ENCODE measurements around the gene CHMP1A. TPM values are rescaled to one million over a fixed set of nuclear protein-coding genes. Genes with fewer than 3 reads are reported as not detected.

Gene CHMP1A
- total RNA-seq (10 to 100 TPM; 69.0 to 78.8 TPM), polyA plus RNA-seq (100 to 1,000 TPM in 1 of 2 donors, 10 to 100 TPM in 1; 45.5 to 112 TPM)
- long read RNA-seq, donor 1, transcript CHMP1A-202 (6 exons, 2,295 nt): major isoform, 21 of 476 reads
- long read RNA-seq, donor 1, transcript CHMP1A-206 (4 exons, 812 nt): minor isoform, 5 of 476 reads
- long read RNA-seq, donor 1, transcript CHMP1A-204 (2 exons, 2,007 nt): minor isoform, 8 of 476 reads
- long read RNA-seq, donor 1, partial matches to known transcripts: 17 of 476 reads
- long read RNA-seq, donor 1, other reads (novel, unspliced or antisense): 425 of 476 reads
- long read RNA-seq, donor 2, partial matches to known transcripts: 1 of 64 reads
- long read RNA-seq, donor 2, other reads (novel, unspliced or antisense): 54 of 64 reads

- intact Hi-C loops (cut with DNase I): loop anchor here in 1 of 2 donors (1.0 to 5.0 kb wide), 2 partner anchors 29 to 45 kb away; partner anchors contain the start of genes CDK10 and SPATA2L
- ATAC-seq (ENCODE audit: low FRiP score): peak; percentile 97
- Histone ChIP-seq H3K9me3 (ENCODE audit: control insufficient read depth, low read length) (no peaks in the 10 kb centered on the region), H3K27ac (ENCODE audit: low read depth in 1 of 2, low read length in 2 of 2) (no peak within 1 kb of the TSS), H3K4me3 (ENCODE audit: low read length in 2 of 2) (peak within 1 kb of the TSS; percentile 66 to 70), H3K27me3 (ENCODE audit: control insufficient read depth in 1 of 2, insufficient read depth in 2 of 2, low read length in 1 of 2) (no peaks in the 10 kb centered on the region), H3K4me1 (ENCODE audit: control insufficient read depth in 1 of 2, insufficient read depth in 2 of 2, low read length in 2 of 2) (peaks cover 0 to 3% of the 10 kb centered on the region in 2 donors), H3K36me3 (ENCODE audit: control insufficient read depth in 1 of 2, insufficient read depth in 2 of 2, low read length in 1 of 2) (no peaks in the 10 kb centered on the region)
- DNase-seq: peak; percentile 93 to 97
- 0% methylated on average over 58 to 99 of the region's 99 CpGs for WGBS, 2 donors
Observed at GRCh38 chr16:89657442-89658220, at the start of gene CHMP1A, which contains the start of gene SPATA33. CHMP1A (minus strand) TSS chr16:89657708; CDS start chr16:89657588, 120 bp downstream. SPATA33 (plus strand) TSS chr16:89657836; CDS start chr16:89657912, 76 bp downstream.

- Histone ChIP-seq H3K9me3 (ENCODE audit: control insufficient read depth, low read length) (no peaks in the 10 kb centered on the region), H3K4me1 (ENCODE audit: control insufficient read depth in 1 of 2, insufficient read depth in 2 of 2, low read length in 2 of 2) (no peaks in the 10 kb centered on the region), H3K27me3 (ENCODE audit: control insufficient read depth in 1 of 2, insufficient read depth in 2 of 2, low read length in 1 of 2) (no peaks in the 10 kb centered on the region), H3K27ac (ENCODE audit: low read depth in 1 of 2, low read length in 2 of 2) (no peak overlapping the region), H3K36me3 (ENCODE audit: control insufficient read depth in 1 of 2, insufficient read depth in 2 of 2, low read length in 1 of 2) (no peaks in the 10 kb centered on the region), H3K4me3 (ENCODE audit: low read length in 2 of 2) (no peak overlapping the region)
- intact Hi-C loops (cut with DNase I): loop anchor here in 1 of 2 donors (5.0 kb wide), 1 partner anchor 86 kb away; no protein-coding TSS in a partner anchor
- no peak for ATAC-seq (ENCODE audit: low FRiP score)
- peak in 1 of 2 donors; percentile 41 for DNase-seq
- 71 to 76% methylated on average over 14 of the region's 14 CpGs for WGBS, 2 donors
Observed at GRCh38 chr16:89706518-89707260, 49.2 kb upstream of the CHMP1A start.

GRCh38 chr16:89705006-89705405 is 47.5 kb upstream of the CHMP1A start:
- WGBS, 2 donors: 75% methylated on average over 15 of the region's 15 CpGs
- Histone ChIP-seq H3K36me3 (ENCODE audit: control insufficient read depth in 1 of 2, insufficient read depth in 2 of 2, low read length in 1 of 2) (no peaks in the 10 kb centered on the region), H3K27me3 (ENCODE audit: control insufficient read depth in 1 of 2, insufficient read depth in 2 of 2, low read length in 1 of 2) (no peaks in the 10 kb centered on the region), H3K4me3 (ENCODE audit: low read length in 2 of 2) (no peak overlapping the region), H3K27ac (ENCODE audit: low read depth in 1 of 2, low read length in 2 of 2) (no peak overlapping the region), H3K4me1 (ENCODE audit: control insufficient read depth in 1 of 2, insufficient read depth in 2 of 2, low read length in 2 of 2) (no peaks in the 10 kb centered on the region), H3K9me3 (ENCODE audit: control insufficient read depth, low read length) (no peaks in the 10 kb centered on the region)
- ATAC-seq (ENCODE audit: low FRiP score) (no peak), DNase-seq (no peak)
- intact Hi-C loops (cut with DNase I): loop anchor here in 1 of 2 donors (5.0 kb wide), 1 partner anchor 87 kb away; no protein-coding TSS in a partner anchor

- 64 to 68% methylated on average over 13 of the region's 13 CpGs for WGBS, 2 donors
- intact Hi-C loops (cut with DNase I): loop anchor here (5.0 kb wide), 3 partner anchors 47 to 168 kb away; partner anchors contain the start of genes CHMP1A (in 1 of the 2), SPATA33 (in 1 of the 2) and TCF25 (in 1 of the 2)
Observed at GRCh38 chr16:89704281-89704680, 46.8 kb upstream of the CHMP1A start.

GRCh38 chr16:89701425-89702406 is 44.2 kb upstream of the CHMP1A start, which contains the start of gene SPATA2L:
SPATA2L (minus strand) TSS chr16:89701705; CDS start chr16:89701232, 473 bp downstream.
- ATAC-seq (ENCODE audit: low FRiP score) (peak; percentile 85), DNase-seq (peak; percentile 89 to 93)
- Histone ChIP-seq H3K36me3 (ENCODE audit: control insufficient read depth in 1 of 2, insufficient read depth in 2 of 2, low read length in 1 of 2) (no peaks in the 10 kb centered on the region), H3K27ac (ENCODE audit: low read depth in 1 of 2, low read length in 2 of 2) (peak within 1 kb of the TSS in 1 of 2 donors; percentile 20), H3K9me3 (ENCODE audit: control insufficient read depth, low read length) (no peaks in the 10 kb centered on the region), H3K4me3 (ENCODE audit: low read length in 2 of 2) (peak within 1 kb of the TSS; percentile 44 to 66), H3K4me1 (ENCODE audit: control insufficient read depth in 1 of 2, insufficient read depth in 2 of 2, low read length in 2 of 2) (no peaks in the 10 kb centered on the region), H3K27me3 (ENCODE audit: control insufficient read depth in 1 of 2, insufficient read depth in 2 of 2, low read length in 1 of 2) (no peaks in the 10 kb centered on the region)
- intact Hi-C loops (cut with DNase I): loop anchor here (2.0 to 5.0 kb wide), 4 partner anchors 19 to 171 kb away; partner anchors contain the start of genes CHMP1A (in 1 of the 2), SPATA33 (in 1 of the 2), TCF25 (in 1 of the 2) and VPS9D1 (in 1 of the 2)
- WGBS, 2 donors: 1 to 2% methylated on average over 69 to 97 of the region's 97 CpGs

More at GRCh38 chr16:89704281-89704680, 46.8 kb upstream of the CHMP1A start:
- Histone ChIP-seq H3K4me1 (ENCODE audit: control insufficient read depth in 1 of 2, insufficient read depth in 2 of 2, low read length in 2 of 2) (no peaks in the 10 kb centered on the region), H3K36me3 (ENCODE audit: control insufficient read depth in 1 of 2, insufficient read depth in 2 of 2, low read length in 1 of 2) (no peaks in the 10 kb centered on the region), H3K4me3 (ENCODE audit: low read length in 2 of 2) (no peak overlapping the region), H3K9me3 (ENCODE audit: control insufficient read depth, low read length) (no peaks in the 10 kb centered on the region), H3K27me3 (ENCODE audit: control insufficient read depth in 1 of 2, insufficient read depth in 2 of 2, low read length in 1 of 2) (no peaks in the 10 kb centered on the region), H3K27ac (ENCODE audit: low read depth in 1 of 2, low read length in 2 of 2) (no peak overlapping the region)
- DNase-seq: no peak
- ATAC-seq (ENCODE audit: low FRiP score): no peak

GRCh38 chr16:89700649-89701424 is 43.3 kb upstream of the CHMP1A start:
- Histone ChIP-seq H3K4me1 (ENCODE audit: control insufficient read depth in 1 of 2, insufficient read depth in 2 of 2, low read length in 2 of 2) (no peaks in the 10 kb centered on the region), H3K27ac (ENCODE audit: low read depth in 1 of 2, low read length in 2 of 2) (peak overlapping the region in 1 of 2 donors; percentile 20), H3K4me3 (ENCODE audit: low read length in 2 of 2) (peak overlapping the region; percentile 44 to 66), H3K36me3 (ENCODE audit: control insufficient read depth in 1 of 2, insufficient read depth in 2 of 2, low read length in 1 of 2) (no peaks in the 10 kb centered on the region), H3K27me3 (ENCODE audit: control insufficient read depth in 1 of 2, insufficient read depth in 2 of 2, low read length in 1 of 2) (no peaks in the 10 kb centered on the region), H3K9me3 (ENCODE audit: control insufficient read depth, low read length) (no peaks in the 10 kb centered on the region)
- 1 to 2% methylated on average over 60 to 78 of the region's 78 CpGs for WGBS, 2 donors
- intact Hi-C loops (cut with DNase I): loop anchor here (2.0 to 5.0 kb wide), 4 partner anchors 20 to 171 kb away; partner anchors contain the start of genes CHMP1A (in 1 of the 2), SPATA33 (in 1 of the 2), TCF25 (in 1 of the 2) and VPS9D1 (in 1 of the 2)
- DNase-seq (peak in 1 of 2 donors; percentile 69), ATAC-seq (ENCODE audit: low FRiP score) (peak; percentile 40)
